Stomach (tissue), 9 donors: ENCODE results near the gene NT5E. TPM values are rescaled to one million over a fixed set of nuclear protein-coding genes. Genes with fewer than 3 reads are reported as not detected.

Experiments used
- DNase-seq, 2 donors: peaks; one replicate each; pipeline versions ENCODE4 v3.0.0 to v3.0.0-alpha.2; 2013 to 2019
- H3K27ac ChIP-seq, 5 donors: fragments of 200-600 bp in 4 of 5; sonication (generic) in 4 of 5; one replicate each; pipeline ENCODE4 v1.5.1; 2013 to 2019; ENCODE audit warnings: mild to moderate bottlenecking in 1 of 5, moderate library complexity in 1 of 5
- H3K27me3 ChIP-seq, 3 donors: fragments of 200-600 bp; sonication (generic); one replicate each; pipeline ENCODE4 v1.5.1; 2017 to 2019; ENCODE audit warnings: mixed run types in 1 of 3
- H3K36me3 ChIP-seq, 4 donors: fragments of 200-600 bp; sonication (generic); 1 replicate in 3 of 4; 2 replicates in 1 of 4; pipeline ENCODE4 v1.5.1; 2016 to 2019
- H3K4me1 ChIP-seq, 4 donors: fragments of 200-600 bp; sonication (generic); one replicate each; pipeline ENCODE4 v1.5.1; 2016 to 2019
- H3K4me3 ChIP-seq, 4 donors: fragments of 200-600 bp; sonication (generic) in 3 of 4; one replicate each; pipeline ENCODE4 v1.5.1; 2016 to 2019; ENCODE audit warnings: mild to moderate bottlenecking in 1 of 4
- H3K9me3 ChIP-seq, 4 donors: fragments of 200-600 bp; sonication (generic); one replicate each; pipeline ENCODE4 v1.5.1; 2016 to 2019
- CTCF ChIP-seq, 7 experiments: fragments of 450-650 bp in 4 of 7; fragments of 200-600 bp in 3 of 7; sonication (generic) in 3 of 7; IDR thresholded peaks; one replicate each; pipeline ENCODE4 v1.5.1; 2016 to 2019; ENCODE audit warnings: antibody characterized with exemption in 7 of 7, control low read depth in 2 of 7, mild to moderate bottlenecking in 1 of 7
- EP300 ChIP-seq: sonication (generic); formaldehyde crosslinking; IDR thresholded peaks from one replicate; pipeline ENCODE4 v1.6.1; 2017; ENCODE audit warnings: antibody characterized with exemption
- POLR2A ChIP-seq, 4 donors: fragments of 450-650 bp; IDR thresholded peaks; one replicate each; pipeline ENCODE4 v1.6.1; 2016; ENCODE audit warnings: antibody characterized with exemption in 4 of 4, control low read depth in 2 of 4, mild to moderate bottlenecking in 1 of 4, moderate library complexity in 1 of 4
- POLR2AphosphoS5 ChIP-seq, 3 donors: sonication (generic); formaldehyde crosslinking; IDR thresholded peaks; one replicate each; pipeline ENCODE4 v1.6.1; 2016; ENCODE audit warnings: antibody characterized with exemption in 3 of 3
- WGBS, 5 donors: extraction: QIAGEN DNeasy Blood & Tissue Kit in 3 of 5; methylation state at CpG; one replicate each; pipeline versions ENCODE4 v1.1.5 to v1.1.7; 2013 to 2018; 5-methylcytosine and 5-hydroxymethylcytosine counted together
- intact Hi-C: fragments of 100-400 bp; cut with DNase I; formaldehyde crosslinking; loops from one replicate; pipeline ENCODE4 v1.15.1; 2023; ENCODE audit warnings: low total_unique reads
- polyA plus RNA-seq, 3 donors: library from polyadenylated mRNA; stranded (reverse); fragments of 200-250 nt; gene quantifications; one replicate each; pipeline ENCODE4 v1.2.3, GENCODE V29; 2013
- total RNA-seq, 5 donors: library from RNA; depleted of rRNA; stranded (reverse); fragments of >200 nt; gene quantifications; one replicate each; pipeline versions ENCODE4 v1.1.0 to v1.2.3, GENCODE V29; 2014 to 2016
- donor health status: healthy with polysubstance abuse.
- donor health status: Bipolar disorder and iron deficiency.
- donor health status: healthy.

Gene NT5E
- total and polyA plus RNA-seq, 8 donors, result 2.9 to 18.8 (median 7.2) TPM

- 21 to 48% (median 23%) methylated on average over 2 of the region's 2 CpGs for WGBS, 5 donors
- Histone ChIP-seq H3K4me1 (peaks cover 0 to 14% (median 0%) of the 10 kb centered on the region in 4 donors), H3K9me3 (no peaks in the 10 kb centered on the region), H3K4me3 (no peak overlapping the region), H3K36me3 (no peaks in the 10 kb centered on the region), H3K27ac (peak overlapping the region in 1 of 5 donors; percentile 20), H3K27me3 (peaks cover 0 to 3% (median 0%) of the 10 kb centered on the region in 3 donors)
- no peak for TF ChIP-seq POLR2AphosphoS5 (IDR thresholded peaks at IDR 0.05)
- no peak for TF ChIP-seq CTCF (IDR thresholded peaks at IDR 0.05)
- TF ChIP-seq POLR2A (IDR thresholded peaks at IDR 0.05), result no peak
- no peak for TF ChIP-seq EP300
- intact Hi-C loops, result no loop called here
- peak in 1 of 2 donors; percentile 34 for DNase-seq
Observed at GRCh38 chr6:85419046-85419759, 30.7 kb upstream of the NT5E start.

- Histone ChIP-seq H3K27ac (no peak overlapping the region), H3K4me1 (peaks cover 0 to 14% (median 0%) of the 10 kb centered on the region in 4 donors), H3K9me3 (peaks cover 0 to 6% (median 2%) of the 10 kb centered on the region in 4 donors), H3K4me3 (no peak overlapping the region), H3K27me3 (no peaks in the 10 kb centered on the region), H3K36me3 (no peaks in the 10 kb centered on the region)
- intact Hi-C loops, result no loop called here
- TF ChIP-seq POLR2AphosphoS5 (IDR thresholded peaks at IDR 0.05) (no peak), POLR2A (IDR thresholded peaks at IDR 0.05) (no peak), CTCF (IDR thresholded peaks at IDR 0.05) (no peak), EP300 (no peak)
- no peak for DNase-seq
- WGBS, 5 donors, result 96 to 100% (median 100%) methylated on average over 1 of the region's 1 CpG
Observed at GRCh38 chr6:85420551-85420950, 29.3 kb upstream of the NT5E start.

GRCh38 chr6:85421181-85421580 lies 28.7 kb upstream of the NT5E start:
- intact Hi-C loops, result no loop called here
- Histone ChIP-seq H3K9me3 (peaks cover 0 to 12% (median 5%) of the 10 kb centered on the region in 4 donors), H3K27ac (no peak overlapping the region), H3K27me3 (no peaks in the 10 kb centered on the region), H3K4me1 (peaks cover 0 to 14% (median 0%) of the 10 kb centered on the region in 4 donors), H3K36me3 (no peaks in the 10 kb centered on the region), H3K4me3 (no peak overlapping the region)
- 38 to 70% (median 61%) methylated on average over 2 of the region's 2 CpGs for WGBS, 5 donors
- no peak for DNase-seq
- TF ChIP-seq POLR2AphosphoS5 (IDR thresholded peaks at IDR 0.05), result no peak
- no peak for TF ChIP-seq POLR2A (IDR thresholded peaks at IDR 0.05)
- no peak for TF ChIP-seq CTCF (IDR thresholded peaks at IDR 0.05)
- TF ChIP-seq EP300, result no peak

GRCh38 chr6:85421972-85422371 lies 27.9 kb upstream of the NT5E start:
- Histone ChIP-seq H3K27me3 (no peaks in the 10 kb centered on the region), H3K4me3 (no peak overlapping the region), H3K27ac (no peak overlapping the region), H3K4me1 (peaks cover 0 to 14% (median 0%) of the 10 kb centered on the region in 4 donors), H3K36me3 (no peaks in the 10 kb centered on the region), H3K9me3 (peaks cover 0 to 20% (median 12%) of the 10 kb centered on the region in 4 donors)
- 80 to 95% (median 92%) methylated on average over 2 of the region's 2 CpGs for WGBS, 5 donors
- TF ChIP-seq POLR2A (IDR thresholded peaks at IDR 0.05) (no peak), POLR2AphosphoS5 (IDR thresholded peaks at IDR 0.05) (no peak), EP300 (no peak), CTCF (IDR thresholded peaks at IDR 0.05) (no peak)
- DNase-seq, result no peak
- intact Hi-C loops, result no loop called here
